ENCODE results near the gene FADS6. TPM values are rescaled to one million over a fixed set of nuclear protein-coding genes. Genes with fewer than 3 reads are reported as not detected.

Gene FADS6
- polyA plus RNA-seq, 1 of the 3 experiments (the other 2 are of a cell fraction) = not detected

- H4K20me1 ChIP-seq (ENCODE audit: insufficient read depth) = no peaks in the 10 kb centered on the region
- peak overlapping the region; percentile 79; the same call in 1 of the 2 replicates for H2AFZ ChIP-seq (ENCODE audit: low read depth)
- H3K9ac ChIP-seq = no peak overlapping the region
- H3K27me3 ChIP-seq (ENCODE audit: insufficient read depth) = no peaks in the 10 kb centered on the region
- H3F3A ChIP-seq (replicated peaks; ENCODE audit: insufficient read depth) = no peaks in the 10 kb centered on the region
- no peaks in the 10 kb centered on the region for H3K9me2 ChIP-seq
- no peaks in the 10 kb centered on the region for H3K9me3 ChIP-seq
- TF ChIP-seq REST (IDR thresholded peaks at IDR 0.05; ENCODE audit: low read depth, low read length) = no peak
- no peak for TF ChIP-seq MAX (IDR thresholded peaks at IDR 0.05; ENCODE audit: low read depth)
- TF ChIP-seq RCOR1 (IDR thresholded peaks at IDR 0.05; ENCODE audit: low read length) = 0 out of 2 replicates have a peak, but pooled peaks have one; percentile 6
- TF ChIP-seq NRF1 (IDR thresholded peaks at IDR 0.05; ENCODE audit: low read depth, low read length) = peak; percentile 60
- 0 out of 2 replicates have a peak, but pooled peaks have one; percentile 2 for TF ChIP-seq RFX5 (IDR thresholded peaks at IDR 0.05; ENCODE audit: low read length)
- peak; percentile 56 for TF ChIP-seq CTCF (IDR thresholded peaks at IDR 0.05)
- no peak for TF ChIP-seq FOSL2 (IDR thresholded peaks at IDR 0.05; ENCODE audit: borderline replicate concordance, low read depth)
- TF ChIP-seq SMC3 (IDR thresholded peaks at IDR 0.05; ENCODE audit: low read depth, low read length) = peak; percentile 49
- peak; percentile 69 for TF ChIP-seq RAD21 (IDR thresholded peaks at IDR 0.05; ENCODE audit: low read length)
- TF ChIP-seq TEAD4 (IDR thresholded peaks at IDR 0.05; ENCODE audit: borderline replicate concordance, insufficient read depth) = no peak
- H3K4me2 ChIP-seq = peak overlapping the region; percentile 63; the same call in 1 of the 2 replicates
- WGBS (ENCODE audit: low lambda C conversion rate) = 17% methylated on average over 7 of the region's 88 CpGs
- H3K36me3 ChIP-seq (replicated peaks in 1 of 2; ENCODE audit: control insufficient read depth in 1 of 2, insufficient read depth in 2 of 2, low read length in 1 of 2) = peaks cover 0 to 4% of the 10 kb centered on the region in 2 experiments
- peak overlapping the region; percentile 50 to 51 for H3K4me3 ChIP-seq (ENCODE audit: low read depth in 2 of 2, low read length in 1 of 2)
- POLR2A ChIA-PET = interaction anchor here (0.6 to 2.2 kb wide), 9 partner anchors 9 to 470 kb away, joined by 3 to 9 read pairs (median 4); partner anchors contain the start of gene FDXR
- CTCF ChIA-PET = interaction anchor here (0.9 to 98.1 kb wide), 8 partner anchors 17 to 171 kb away, joined by 3 to 3869 read pairs (median 8); partner anchors contain the start of genes FDXR, GRIN2C, HID1 and NAT9
- peak; percentile 99 for DNase-seq
- H3K4me1 ChIP-seq (ENCODE audit: control insufficient read depth in 1 of 2, insufficient read depth in 2 of 2, low read depth in 1 of 2, low read length in 1 of 2) = peaks cover 0 to 16% of the 10 kb centered on the region in 2 experiments; a peak in 1 of 4 replicates
- H3K79me2 ChIP-seq (ENCODE audit: insufficient read depth) = no peaks in the 10 kb centered on the region
- H3K27ac ChIP-seq (ENCODE audit: low read depth in 2 of 2, low read length in 1 of 2) = no peak overlapping the region
These were observed 50.7 kb downstream of the FADS6 start for GRCh38 chr17:74842599-74843351.
